ENCODE data around the gene NCEH1. TPM values are rescaled to one million over a fixed set of nuclear protein-coding genes. Genes with fewer than 3 reads are reported as not detected.
A peak's percentile ranks its signal among the peaks of the same experiment; 100 is the strongest.
"Not testable (repeated sequence)": the region's sequence is repeated elsewhere in the genome, so short reads cannot be mapped to it uniquely, and the experiment has no call there.

Gene NCEH1, protein sequence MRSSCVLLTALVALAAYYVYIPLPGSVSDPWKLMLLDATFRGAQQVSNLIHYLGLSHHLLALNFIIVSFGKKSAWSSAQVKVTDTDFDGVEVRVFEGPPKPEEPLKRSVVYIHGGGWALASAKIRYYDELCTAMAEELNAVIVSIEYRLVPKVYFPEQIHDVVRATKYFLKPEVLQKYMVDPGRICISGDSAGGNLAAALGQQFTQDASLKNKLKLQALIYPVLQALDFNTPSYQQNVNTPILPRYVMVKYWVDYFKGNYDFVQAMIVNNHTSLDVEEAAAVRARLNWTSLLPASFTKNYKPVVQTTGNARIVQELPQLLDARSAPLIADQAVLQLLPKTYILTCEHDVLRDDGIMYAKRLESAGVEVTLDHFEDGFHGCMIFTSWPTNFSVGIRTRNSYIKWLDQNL
- polyA plus RNA-seq (2013, experiment 1 of 2) = 3.9 TPM
- polyA plus RNA-seq (2013, experiment 2 of 2) = 3.7 TPM

DNA sequence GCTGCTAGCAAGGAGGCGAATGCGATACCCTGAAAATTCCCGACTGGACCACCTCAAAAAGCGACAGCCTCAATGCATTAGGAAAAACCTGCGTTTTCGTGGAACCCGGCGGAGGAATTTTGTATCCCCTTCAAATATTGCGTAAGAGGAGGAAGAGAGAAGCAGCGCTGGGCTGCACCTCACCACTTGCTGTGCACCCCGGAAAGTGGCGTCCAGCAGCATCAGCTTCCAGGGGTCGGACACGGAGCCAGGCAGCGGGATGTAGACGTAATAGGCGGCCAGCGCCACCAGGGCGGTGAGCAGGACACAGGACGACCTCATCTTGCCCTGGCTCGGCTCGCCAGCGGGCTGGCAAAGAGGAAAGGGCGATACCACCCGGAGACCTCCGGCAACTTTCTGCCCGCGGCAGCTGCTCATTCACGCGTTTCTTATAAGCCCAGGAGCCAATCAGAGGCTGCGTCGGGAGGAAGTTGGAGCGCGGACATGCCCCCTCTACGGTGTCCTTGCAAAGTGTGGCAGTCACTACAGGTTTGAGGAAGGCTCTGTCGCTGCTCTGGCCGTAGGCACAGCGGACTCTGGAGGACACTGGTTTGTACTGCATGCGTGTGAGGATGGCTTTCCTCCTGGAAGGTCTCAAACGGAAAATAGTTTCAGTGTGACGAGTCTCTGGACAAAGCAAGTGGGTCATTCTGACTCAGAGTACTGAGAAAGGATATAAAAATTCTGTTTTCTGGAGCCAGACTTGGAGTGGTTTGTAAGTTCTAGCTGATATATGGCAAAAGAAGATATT, at the start of gene NCEH1:
Gene NCEH1 (minus strand): TSS at position 404 of the 790 bp plus-strand sequence. CDS start 83 bp downstream, at position 321.
- Histone ChIP-seq H3K4me3 (ENCODE audit: extremely low read depth, insufficient read depth, low read length, poor library complexity, severe bottlenecking) (peak within 1 kb of the TSS; percentile 75), H3K27ac (ENCODE audit: low read depth, low read length, severe bottlenecking) (peak within 1 kb of the TSS; percentile 88), H3K4me1 (ENCODE audit: control insufficient read depth, insufficient read depth, low read length, poor library complexity, severe bottlenecking) (no peaks in the 10 kb centered on the region), H3K36me3 (ENCODE audit: control insufficient read depth, insufficient read depth, low read length) (no peaks in the 10 kb centered on the region), H3K9me3 (ENCODE audit: control insufficient read depth, low read length) (no peaks in the 10 kb centered on the region)
- WGBS, 2 experiments (ENCODE audit: insufficient coverage in 2 of 2) = 0% methylated on average over 31 to 41 of the region's 41 CpGs

DNA sequence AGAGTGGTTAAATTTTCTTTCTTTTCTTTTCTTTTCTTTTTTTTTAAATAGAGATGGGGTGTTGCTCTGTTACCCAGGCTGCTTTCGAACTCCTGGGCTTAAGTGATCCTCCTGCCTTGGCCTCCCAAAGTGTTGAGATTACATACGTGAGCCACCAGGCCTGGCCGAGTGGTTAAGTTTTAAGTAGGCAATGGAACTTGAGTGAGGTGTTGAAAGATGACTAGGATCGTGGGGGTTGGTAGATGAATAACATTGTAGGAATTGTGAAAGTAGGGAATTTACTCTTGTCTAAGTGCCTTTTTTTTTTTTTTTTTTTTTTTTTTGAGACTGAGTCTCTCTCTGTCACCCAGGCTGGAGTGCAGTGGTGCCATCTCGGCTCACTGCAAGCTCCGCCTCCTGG, 49.5 kb upstream of the NCEH1 start:
- H3K36me3 ChIP-seq (ENCODE audit: control insufficient read depth, insufficient read depth, low read length) = peaks cover 67% of the 10 kb centered on the region

DNA sequence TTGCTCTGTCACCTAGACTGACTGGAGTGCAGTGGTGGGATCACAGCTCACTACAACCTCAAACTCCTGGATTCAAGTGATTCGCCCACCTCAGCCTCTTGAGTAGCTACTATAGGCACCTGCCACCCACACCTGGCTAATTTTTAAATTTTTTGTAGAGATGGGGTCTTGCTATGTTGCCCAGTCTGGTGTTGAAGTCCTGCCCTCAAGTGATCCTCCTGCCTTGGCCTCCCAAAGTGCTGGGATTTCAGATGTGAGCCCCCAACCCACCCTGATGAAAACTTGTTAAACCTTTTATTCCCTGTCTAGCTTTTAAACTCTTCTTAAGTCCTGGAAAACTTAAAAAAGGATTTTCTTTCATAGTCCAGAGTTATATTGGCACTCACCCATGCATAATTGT, 42.3 kb upstream of the NCEH1 start:
- Histone ChIP-seq H3K4me3 (ENCODE audit: extremely low read depth, insufficient read depth, low read length, poor library complexity, severe bottlenecking) (no peak overlapping the region), H3K4me1 (ENCODE audit: control insufficient read depth, insufficient read depth, low read length, poor library complexity, severe bottlenecking) (no peaks in the 10 kb centered on the region), H3K9me3 (ENCODE audit: control insufficient read depth, low read length) (no peaks in the 10 kb centered on the region), H3K36me3 (ENCODE audit: control insufficient read depth, insufficient read depth, low read length) (peaks cover 40% of the 10 kb centered on the region), H3K27ac (ENCODE audit: low read depth, low read length, severe bottlenecking) (no peak overlapping the region)
- no CpG with 5 or more reads among the region's 1 CpG for WGBS, 2 experiments (ENCODE audit: insufficient coverage in 2 of 2)

More for the DNA sequence above, 49.5 kb upstream of the NCEH1 start:
- 84 to 90% methylated on average over 2 to 4 of the region's 6 CpGs for WGBS, 2 experiments (ENCODE audit: insufficient coverage in 2 of 2)
- not testable (repeated sequence) for H3K27ac ChIP-seq (ENCODE audit: low read depth, low read length, severe bottlenecking); H3K4me1 ChIP-seq (ENCODE audit: control insufficient read depth, insufficient read depth, low read length, poor library complexity, severe bottlenecking); H3K9me3 ChIP-seq (ENCODE audit: control insufficient read depth, low read length); H3K4me3 ChIP-seq (ENCODE audit: extremely low read depth, insufficient read depth, low read length, poor library complexity, severe bottlenecking)

DNA sequence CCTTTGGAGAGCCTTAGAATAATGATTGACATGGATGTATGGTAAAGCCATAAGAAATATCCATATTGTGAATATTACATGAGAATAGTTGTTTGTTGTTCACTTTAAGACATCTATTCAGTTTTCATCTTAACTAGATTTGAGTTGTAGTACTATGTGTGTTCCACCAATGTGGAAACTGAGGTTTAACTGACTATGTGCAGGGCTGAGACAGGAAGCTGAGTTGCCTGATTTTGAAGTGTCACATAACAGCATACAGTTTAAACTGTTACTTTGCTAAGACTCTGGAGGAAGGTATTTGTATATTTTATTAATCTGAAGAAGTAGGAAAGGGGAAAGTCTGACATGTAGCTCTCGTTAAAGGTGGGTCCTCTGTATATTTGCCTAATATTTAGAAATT, 41.8 kb upstream of the NCEH1 start:
- Histone ChIP-seq H3K27ac (ENCODE audit: low read depth, low read length, severe bottlenecking) (no peak overlapping the region), H3K4me3 (ENCODE audit: extremely low read depth, insufficient read depth, low read length, poor library complexity, severe bottlenecking) (no peak overlapping the region), H3K36me3 (ENCODE audit: control insufficient read depth, insufficient read depth, low read length) (peaks cover 35% of the 10 kb centered on the region), H3K9me3 (ENCODE audit: control insufficient read depth, low read length) (no peaks in the 10 kb centered on the region), H3K4me1 (ENCODE audit: control insufficient read depth, insufficient read depth, low read length, poor library complexity, severe bottlenecking) (no peaks in the 10 kb centered on the region)
- no CpG with 5 or more reads among the region's 1 CpG for WGBS, 2 experiments (ENCODE audit: insufficient coverage in 2 of 2)

DNA sequence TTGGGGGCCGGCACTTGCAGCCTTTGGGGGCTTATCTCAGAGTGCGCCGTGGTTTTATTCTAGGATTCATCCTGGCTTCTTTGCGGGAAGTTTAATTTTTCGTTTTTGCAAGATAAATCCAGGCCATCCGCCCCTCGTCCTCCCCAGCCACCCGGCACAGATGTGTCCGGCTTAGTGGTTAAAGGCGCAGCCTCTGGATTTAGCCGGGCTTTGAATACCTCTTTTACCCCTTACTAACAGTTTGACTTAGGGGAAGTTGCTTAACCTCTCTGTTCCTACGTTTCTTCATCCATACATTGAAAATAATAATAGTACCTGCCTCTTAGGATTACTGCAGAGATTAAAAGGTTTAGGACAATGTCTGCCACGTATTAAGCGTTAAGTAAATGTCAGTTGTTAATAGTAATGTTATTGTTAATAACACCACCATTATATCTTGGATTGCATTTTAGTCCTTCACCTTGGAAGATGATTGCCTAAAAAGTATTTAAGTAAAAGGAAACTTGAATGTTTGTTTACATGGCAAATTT, 40.4 kb upstream of the NCEH1 start:
- Histone ChIP-seq H3K9me3 (ENCODE audit: control insufficient read depth, low read length) (no peaks in the 10 kb centered on the region), H3K4me1 (ENCODE audit: control insufficient read depth, insufficient read depth, low read length, poor library complexity, severe bottlenecking) (no peaks in the 10 kb centered on the region), H3K4me3 (ENCODE audit: extremely low read depth, insufficient read depth, low read length, poor library complexity, severe bottlenecking) (peak overlapping the region; percentile 86), H3K27ac (ENCODE audit: low read depth, low read length, severe bottlenecking) (peak overlapping the region; percentile 93), H3K36me3 (ENCODE audit: control insufficient read depth, insufficient read depth, low read length) (peaks cover 29% of the 10 kb centered on the region)
- 0% methylated on average over 9 of the region's 14 CpGs for WGBS, 2 experiments (ENCODE audit: insufficient coverage in 2 of 2)

DNA sequence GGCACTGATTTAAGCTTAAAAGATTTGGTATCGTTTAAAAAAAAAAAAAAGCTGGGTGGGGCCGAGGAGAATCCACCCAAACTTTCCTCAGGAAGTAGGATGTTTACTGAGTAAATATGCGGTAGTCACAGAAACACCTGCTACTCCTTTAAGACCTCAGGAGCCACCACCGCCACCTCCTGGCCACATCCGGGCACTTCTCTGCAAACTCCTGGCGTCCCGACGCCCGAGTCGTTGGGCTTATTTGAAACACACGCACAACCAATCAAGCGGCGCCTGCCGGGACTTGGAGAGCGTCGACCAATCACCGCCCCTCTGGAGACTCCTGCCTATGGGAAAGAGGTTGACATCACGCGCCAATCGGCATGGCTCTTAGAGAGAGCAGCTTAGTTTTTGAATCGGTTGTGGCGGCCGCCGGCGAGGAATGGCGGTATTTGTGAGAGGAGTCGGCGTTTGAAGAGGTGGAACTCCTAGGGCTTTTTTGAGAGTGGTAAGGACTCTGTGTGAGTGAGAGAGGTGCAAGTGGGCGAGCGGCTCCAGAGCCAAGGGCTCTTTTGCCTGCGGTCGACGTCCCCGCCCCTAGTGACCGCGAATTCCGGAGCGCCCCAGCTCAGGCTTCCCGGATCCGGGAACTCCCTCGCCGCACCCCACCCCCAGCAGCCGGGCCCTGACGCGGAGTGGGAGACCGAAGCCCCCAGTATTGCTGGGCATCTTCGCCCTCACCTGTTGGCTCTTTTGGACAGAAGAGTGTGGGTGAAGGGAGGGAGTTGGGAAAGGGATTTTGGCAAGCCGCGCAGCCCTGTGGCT, 39.7 kb upstream of the NCEH1 start, which contains the start of gene ECT2:
Gene ECT2 (plus strand): TSS at position 359 of the 807 bp plus-strand sequence. CDS start 3,805 bp downstream, outside the sequence.
- 0 to 1% methylated on average over 25 to 36 of the region's 49 CpGs for WGBS, 2 experiments (ENCODE audit: insufficient coverage in 2 of 2)

DNA sequence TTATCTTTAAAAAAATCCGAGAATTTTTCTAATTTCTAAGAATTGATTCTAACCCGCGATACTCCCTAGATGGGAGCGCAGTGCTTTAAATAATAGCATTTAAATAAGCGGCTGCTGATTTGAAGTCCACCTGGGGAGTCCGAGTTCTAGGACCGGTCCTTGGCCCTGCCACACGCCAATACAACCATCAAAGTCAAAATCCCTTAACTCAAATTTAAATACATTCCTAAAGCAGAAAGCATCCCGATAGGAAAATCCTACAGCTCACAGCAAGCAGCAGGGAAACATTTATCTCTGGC, 39.2 kb upstream of the NCEH1 start:
- peak overlapping the region; percentile 71 for H3K27ac ChIP-seq (ENCODE audit: low read depth, low read length, severe bottlenecking)
- no peaks in the 10 kb centered on the region for H3K9me3 ChIP-seq (ENCODE audit: control insufficient read depth, low read length)
- H3K36me3 ChIP-seq (ENCODE audit: control insufficient read depth, insufficient read depth, low read length) = peaks cover 20% of the 10 kb centered on the region
- H3K4me1 ChIP-seq (ENCODE audit: control insufficient read depth, insufficient read depth, low read length, poor library complexity, severe bottlenecking) = no peaks in the 10 kb centered on the region
- WGBS, 2 experiments (ENCODE audit: insufficient coverage in 2 of 2) = 58 to 93% methylated on average over 4 to 8 of the region's 9 CpGs
- peak overlapping the region; percentile 86 for H3K4me3 ChIP-seq (ENCODE audit: extremely low read depth, insufficient read depth, low read length, poor library complexity, severe bottlenecking)

More for the DNA sequence above, 39.7 kb upstream of the NCEH1 start, which contains the start of gene ECT2:
- H3K36me3 ChIP-seq (ENCODE audit: control insufficient read depth, insufficient read depth, low read length) = peaks cover 24% of the 10 kb centered on the region
- H3K27ac ChIP-seq (ENCODE audit: low read depth, low read length, severe bottlenecking) = peak within 1 kb of the TSS; percentile 93
- no peaks in the 10 kb centered on the region for H3K9me3 ChIP-seq (ENCODE audit: control insufficient read depth, low read length)
- peak within 1 kb of the TSS; percentile 86 for H3K4me3 ChIP-seq (ENCODE audit: extremely low read depth, insufficient read depth, low read length, poor library complexity, severe bottlenecking)
- H3K4me1 ChIP-seq (ENCODE audit: control insufficient read depth, insufficient read depth, low read length, poor library complexity, severe bottlenecking) = no peaks in the 10 kb centered on the region

DNA sequence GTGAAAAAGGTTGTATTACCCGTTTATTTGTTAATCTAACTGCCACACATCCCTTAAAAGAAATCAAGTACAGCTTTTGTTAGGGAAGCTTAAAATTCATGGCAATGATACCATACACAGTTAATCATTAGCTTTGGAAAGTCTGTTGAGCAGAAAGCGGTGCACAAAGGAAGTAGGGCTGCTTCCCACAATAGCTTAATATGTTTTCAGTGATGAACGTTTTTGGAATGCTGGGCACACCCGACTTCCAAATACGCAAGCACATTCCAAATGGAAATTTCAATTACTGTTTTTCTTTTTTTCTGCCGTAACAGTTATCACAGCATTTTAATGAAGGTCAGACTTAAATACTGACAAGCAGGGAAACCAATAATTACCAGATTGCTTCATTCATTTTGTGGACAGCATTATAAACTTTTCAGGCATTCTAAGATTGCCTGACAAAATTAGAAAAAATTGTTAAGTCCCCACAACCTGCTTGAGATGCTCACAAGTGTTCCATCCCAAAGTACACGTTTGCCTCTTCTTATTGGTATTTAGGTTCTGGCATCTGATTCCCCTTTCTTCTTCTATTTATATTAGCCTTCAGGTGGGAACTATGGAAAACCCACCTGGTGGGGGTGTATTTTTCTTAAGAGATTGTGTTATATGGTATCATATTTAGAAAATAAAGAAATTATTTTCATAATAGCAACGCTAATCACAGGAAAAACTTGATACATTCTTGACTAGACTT, 38.5 kb upstream of the NCEH1 start:
- H3K27ac ChIP-seq (ENCODE audit: low read depth, low read length, severe bottlenecking) = no peak overlapping the region
- no peaks in the 10 kb centered on the region for H3K9me3 ChIP-seq (ENCODE audit: control insufficient read depth, low read length)
- 88% methylated on average over 4 of the region's 8 CpGs; no CpG with 5 or more reads in 1 of the 2 experiments for WGBS, 2 experiments (ENCODE audit: insufficient coverage in 2 of 2)
- no peak overlapping the region for H3K4me3 ChIP-seq (ENCODE audit: extremely low read depth, insufficient read depth, low read length, poor library complexity, severe bottlenecking)
- H3K36me3 ChIP-seq (ENCODE audit: control insufficient read depth, insufficient read depth, low read length) = peaks cover 15% of the 10 kb centered on the region
- H3K4me1 ChIP-seq (ENCODE audit: control insufficient read depth, insufficient read depth, low read length, poor library complexity, severe bottlenecking) = no peaks in the 10 kb centered on the region

DNA sequence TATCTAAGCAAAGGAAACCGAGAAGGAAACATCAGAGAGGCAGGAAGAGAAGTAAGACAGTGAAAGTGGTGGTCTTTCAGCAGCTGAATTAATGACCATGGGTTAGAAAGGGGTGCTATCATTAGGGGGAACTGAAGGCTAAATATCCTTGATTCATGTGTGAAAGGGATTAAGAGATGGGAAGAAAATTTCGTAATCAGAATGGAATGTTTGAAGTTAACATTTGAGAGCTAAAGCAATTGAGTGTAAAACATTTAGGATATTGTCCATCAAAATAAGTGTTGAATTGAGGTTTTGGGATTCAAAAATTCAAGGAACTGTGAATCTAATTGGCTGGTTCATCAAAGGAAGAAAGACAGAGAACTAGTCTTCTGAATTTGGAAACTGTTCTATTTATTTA, 35.6 kb upstream of the NCEH1 start:
- Histone ChIP-seq H3K9me3 (ENCODE audit: control insufficient read depth, low read length) (no peaks in the 10 kb centered on the region), H3K4me3 (ENCODE audit: extremely low read depth, insufficient read depth, low read length, poor library complexity, severe bottlenecking) (no peak overlapping the region), H3K4me1 (ENCODE audit: control insufficient read depth, insufficient read depth, low read length, poor library complexity, severe bottlenecking) (no peaks in the 10 kb centered on the region), H3K36me3 (ENCODE audit: control insufficient read depth, insufficient read depth, low read length) (no peaks in the 10 kb centered on the region), H3K27ac (ENCODE audit: low read depth, low read length, severe bottlenecking) (no peak overlapping the region)
- WGBS, 2 experiments (ENCODE audit: insufficient coverage in 2 of 2) = 72 to 83% methylated on average over 2 of the region's 2 CpGs
